HG02840 (cell line): Measurements from ENCODE around the gene TMEM62.
"Not testable (repeated sequence)": the region's sequence is repeated elsewhere in the genome, so short reads cannot be mapped to it uniquely, and the experiment has no call there.

Experiments used
- ATAC-seq: cut with Tn5 transposase; IDR thresholded peaks from one replicate; pipeline ENCODE4 v1.9.1; 2021; ENCODE audit warnings: mild to moderate bottlenecking, moderate library complexity, moderate number of reproducible peaks; ENCODE audit not compliant: unreplicated experiment, low FRiP score

The TMEM62 gene

GRCh38 chr15:43118829-43119228, 14.6 kb upstream of the TMEM62 start:
- ATAC-seq, result no peak

GRCh38 chr15:43121863-43122262, 11.5 kb upstream of the TMEM62 start:
- no peak for ATAC-seq

DNA sequence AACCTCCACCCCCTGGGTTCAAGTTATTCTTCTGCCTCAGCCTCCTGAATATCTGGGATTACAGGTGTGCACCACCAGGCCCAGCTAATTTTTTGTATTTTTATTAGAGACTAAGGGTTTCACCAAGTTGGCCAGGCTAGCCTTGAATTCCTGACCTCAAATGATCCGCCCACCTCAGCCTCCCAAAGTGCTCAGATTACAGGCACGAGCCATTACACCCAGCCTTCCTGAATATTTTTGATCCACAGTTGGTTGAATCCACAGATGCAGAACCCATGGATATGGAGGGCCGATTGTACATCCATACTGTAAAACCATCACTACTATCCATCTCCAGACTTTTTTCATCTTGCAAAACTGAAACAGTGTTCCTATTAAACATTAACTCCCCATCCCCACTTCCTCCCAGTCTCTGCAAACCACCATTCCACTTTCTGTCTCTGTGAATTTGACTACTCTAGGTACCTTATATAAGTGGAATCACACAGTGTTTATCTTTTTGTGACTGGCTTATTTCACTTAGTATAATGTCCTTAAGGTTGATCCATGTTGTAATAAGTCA, 8.2 kb upstream of the TMEM62 start:
- ATAC-seq, result no peak

DNA sequence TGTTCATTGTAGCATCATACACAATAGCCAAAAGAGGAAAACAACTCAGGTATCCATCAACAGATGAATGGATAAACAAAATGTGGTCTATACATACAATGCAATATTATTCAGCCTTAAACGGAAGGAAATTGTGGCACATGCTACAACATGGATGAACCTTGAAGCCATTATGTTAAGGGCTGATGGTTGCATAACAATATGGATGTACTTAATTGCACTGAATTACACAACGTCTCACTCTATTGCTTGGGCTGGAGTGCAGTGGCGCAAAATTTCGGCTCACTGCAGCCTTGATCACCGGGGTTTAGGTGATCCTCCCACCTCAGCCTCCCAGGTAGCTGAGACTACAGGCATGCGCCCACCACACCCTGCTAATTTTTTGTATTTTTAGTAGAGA, 7.0 kb upstream of the TMEM62 start:
- ATAC-seq, result no peak

GRCh38 chr15:43127752-43128151, 5.6 kb upstream of the TMEM62 start:
- ATAC-seq, result no peak

DNA sequence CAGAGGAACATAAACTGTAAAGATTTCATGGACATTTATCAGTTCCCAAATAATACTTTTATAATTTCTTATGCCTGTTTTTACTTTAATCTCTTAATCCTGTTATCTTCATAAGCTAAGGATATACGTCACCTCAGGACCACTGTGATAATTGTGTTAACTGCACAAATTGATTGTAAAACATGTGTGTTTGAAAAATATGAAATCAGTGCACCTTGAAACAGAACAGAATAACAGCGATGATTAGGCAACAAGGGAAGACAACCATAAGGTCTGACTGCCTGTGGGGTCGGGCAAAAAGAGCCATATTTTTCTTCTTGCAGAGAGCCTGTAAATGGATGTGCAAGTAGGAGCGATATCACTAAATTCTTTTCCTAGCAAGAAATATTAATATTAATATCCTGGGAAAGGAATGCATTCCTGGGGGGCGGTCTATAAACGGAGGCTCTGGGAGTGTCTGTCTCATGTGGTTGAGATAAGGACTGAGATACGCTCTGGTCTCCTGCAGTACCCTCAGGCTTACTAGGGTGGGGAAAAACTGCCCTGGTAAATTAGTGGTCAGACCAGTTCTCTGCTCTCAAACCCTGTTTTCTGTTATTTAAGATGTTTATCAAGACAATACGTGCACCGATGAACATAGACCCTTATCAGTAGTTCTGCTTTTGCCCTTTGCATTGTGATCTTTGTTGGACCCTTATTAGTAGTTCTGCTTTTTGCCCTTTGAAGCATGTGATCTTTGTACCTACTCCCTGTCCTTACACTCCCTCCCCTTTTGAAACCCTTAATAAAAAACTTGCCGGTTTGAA, 5.0 kb upstream of the TMEM62 start:
- ATAC-seq, result not testable (repeated sequence)

GRCh38 chr15:43128980-43129335, 4.4 kb upstream of the TMEM62 start:
- no peak for ATAC-seq

DNA sequence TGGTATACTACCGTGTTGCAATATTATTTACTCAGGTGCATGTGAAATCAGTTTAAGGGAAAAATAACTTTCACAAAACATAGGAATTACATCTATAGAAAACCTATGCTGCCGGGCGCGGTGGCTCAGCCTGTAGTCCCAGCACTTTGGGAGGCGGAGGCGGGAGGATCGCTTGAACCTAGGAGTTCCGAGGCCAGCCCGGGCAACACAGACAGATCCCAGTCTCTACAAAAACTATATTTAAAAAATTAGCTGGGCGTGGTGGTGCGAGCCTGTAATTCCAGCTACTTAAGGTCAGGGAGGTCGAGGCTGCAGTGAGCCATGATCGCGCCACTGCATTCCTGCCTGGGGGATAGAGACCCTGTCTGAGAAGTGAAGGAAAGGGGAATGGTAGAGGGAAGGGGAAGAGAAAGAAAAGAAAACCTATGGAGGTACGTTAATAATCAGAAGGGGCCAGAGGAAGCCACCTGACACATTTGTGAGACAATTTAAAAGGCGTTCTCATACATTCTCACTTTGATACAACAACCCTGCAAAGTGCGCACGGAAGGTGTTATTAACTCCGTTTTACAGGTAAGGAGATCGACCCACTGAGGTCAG, 456 bp upstream of the TMEM62 start:
- no peak for ATAC-seq

- no peak for ATAC-seq
Observed at GRCh38 chr15:43134157-43134635, 810 bp downstream of the TMEM62 start.

DNA sequence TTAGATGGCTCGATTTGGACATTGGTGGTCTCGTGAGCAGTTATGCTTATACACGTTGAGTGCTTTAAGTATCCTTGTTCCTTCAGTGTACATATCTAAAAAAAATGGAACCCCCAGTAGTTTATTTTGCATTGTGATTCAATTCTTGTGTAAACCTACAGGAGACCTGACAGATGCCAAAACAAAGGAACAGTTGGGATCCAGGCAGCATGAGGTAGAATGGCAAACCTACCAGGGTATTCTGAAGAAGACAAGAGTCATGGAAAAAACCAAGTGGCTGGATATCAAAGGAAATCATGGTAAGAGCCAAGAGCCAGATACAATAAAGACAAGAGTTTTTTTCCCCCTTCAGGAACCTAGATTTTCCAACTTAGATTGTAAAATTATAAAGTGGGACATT, 2.0 kb downstream of the TMEM62 start:
- ATAC-seq, result no peak

GRCh38 chr15:43143203-43143941, 10.0 kb downstream of the TMEM62 start:
- ATAC-seq, result no peak

GRCh38 chr15:43144512-43144911, 11.1 kb downstream of the TMEM62 start:
- no peak for ATAC-seq

DNA sequence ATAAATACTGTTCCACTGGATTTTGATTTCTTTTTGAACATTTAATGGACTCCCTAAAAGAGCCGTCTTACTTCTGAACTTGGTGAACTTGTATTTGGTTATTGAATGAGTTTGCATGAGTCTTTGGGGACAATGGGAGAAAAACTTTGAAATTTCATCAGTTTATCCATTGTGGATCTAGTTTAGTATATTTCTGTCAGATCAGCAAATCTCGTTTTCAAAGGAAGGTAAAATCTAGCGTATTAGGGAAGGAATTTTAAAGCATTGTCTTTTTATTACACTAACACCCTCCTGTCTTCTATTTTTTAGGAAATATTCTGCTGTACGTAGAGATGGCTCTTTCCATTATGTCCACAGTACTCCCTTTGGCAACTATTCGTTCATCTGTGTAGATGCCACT, 12.8 kb downstream of the TMEM62 start:
- no peak for ATAC-seq

- ATAC-seq, result no peak
Observed at GRCh38 chr15:43150191-43150929, 17.0 kb downstream of the TMEM62 start.

- ATAC-seq, result no peak
Observed at GRCh38 chr15:43151688-43152087, 18.3 kb downstream of the TMEM62 start.

DNA sequence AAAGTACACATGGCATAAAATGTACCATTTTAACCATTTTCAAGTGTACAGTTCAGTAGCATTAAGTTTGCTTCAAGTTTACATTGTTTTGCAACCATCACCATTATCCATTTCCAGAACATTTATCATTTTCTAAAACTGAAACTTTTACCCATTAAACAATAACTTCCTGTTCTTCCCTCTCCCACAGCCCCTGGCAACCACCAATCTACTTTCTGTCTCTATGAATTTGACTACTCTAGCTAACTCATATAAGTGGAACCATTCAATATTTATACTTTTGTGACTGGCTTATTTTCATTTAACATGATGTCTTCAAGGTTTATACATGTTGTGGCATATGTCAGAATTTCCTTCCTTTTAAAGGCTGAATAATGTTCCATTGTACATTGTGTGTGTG, 19.9 kb downstream of the TMEM62 start:
- ATAC-seq, result no peak

DNA sequence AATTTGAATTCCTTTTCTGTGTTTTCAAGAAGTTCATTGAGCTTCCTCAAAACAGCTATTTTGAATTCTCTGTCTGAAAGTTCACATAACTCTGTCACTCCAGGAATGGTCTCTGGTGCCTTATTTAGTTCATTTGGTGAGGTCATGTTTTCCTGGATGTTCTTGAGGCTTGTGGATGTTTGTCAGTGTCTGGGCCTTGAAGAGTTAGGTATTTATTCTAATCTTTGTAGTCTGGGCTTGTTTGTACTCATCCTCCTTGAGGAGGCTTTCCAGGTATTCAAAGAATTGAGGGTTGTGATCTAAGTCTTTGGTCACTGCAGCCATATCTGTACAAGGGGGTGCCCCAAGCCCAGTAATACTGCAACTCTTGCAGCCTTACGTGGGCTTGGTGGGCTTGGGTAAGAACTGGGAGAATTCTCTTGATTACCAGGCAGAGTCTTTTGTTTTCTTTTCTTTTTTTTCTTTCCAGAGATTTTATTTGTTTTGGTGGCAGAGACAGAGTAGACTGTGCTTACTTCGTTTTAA, 32.5 kb downstream of the TMEM62 start:
- no peak for ATAC-seq

GRCh38 chr15:43167261-43167660, 33.9 kb downstream of the TMEM62 start:
- ATAC-seq, result not testable (repeated sequence)

GRCh38 chr15:43168192-43169107, 35.1 kb downstream of the TMEM62 start:
- ATAC-seq, result no peak
